Mucosa of gallbladder (tissue), 1 donor: ENCODE results near the gene C1orf105. TPM values are rescaled to one million over a fixed set of nuclear protein-coding genes. Genes with fewer than 3 reads are reported as not detected.
A peak's percentile ranks its signal among the peaks of the same experiment; 100 is the strongest.

Source experiments
- DNase-seq: peaks from one replicate; pipeline ENCODE4 v3.0.0-alpha.2; 2020; ENCODE audit warnings: low spot score
- total RNA-seq: library from RNA; stranded (reverse); gene quantifications from one replicate; pipeline ENCODE4 v1.2.1, GENCODE V29; 2021
- donor health status: DM: no; HTN: no; CAD: no.

Gene C1orf105
- total RNA-seq, 1 donor from 2014 or later, result not detected

GRCh38 chr1:172457479-172458130 lies 37.1 kb downstream of the C1orf105 start:
- DNase-seq, result no peak

- DNase-seq, result no peak
Observed at GRCh38 chr1:172460177-172460576, 39.7 kb downstream of the C1orf105 start.

- DNase-seq, result no peak
Observed at GRCh38 chr1:172460887-172461315, 40.4 kb downstream of the C1orf105 start.

- DNase-seq, result no peak
Observed at GRCh38 chr1:172465617-172466016, 45.1 kb downstream of the C1orf105 start.

GRCh38 chr1:172466795-172467407 lies 46.4 kb downstream of the C1orf105 start:
- DNase-seq, result peak; percentile 20

- DNase-seq, result no peak
Observed at GRCh38 chr1:172467446-172467845, 47.0 kb downstream of the C1orf105 start.

GRCh38 chr1:172468296-172468695 lies 47.8 kb downstream of the C1orf105 start:
- no peak for DNase-seq

GRCh38 chr1:172469717-172470116 lies 49.2 kb downstream of the C1orf105 start:
- no peak for DNase-seq

GRCh38 chr1:172470149-172470548 lies 49.7 kb downstream of the C1orf105 start:
- peak; percentile 16 for DNase-seq

GRCh38 chr1:172471666-172472065 lies 51.2 kb downstream of the C1orf105 start:
- no peak for DNase-seq

- DNase-seq, result no peak
Observed at GRCh38 chr1:172472495-172472894, 52.0 kb downstream of the C1orf105 start.

- no peak for DNase-seq
Observed at GRCh38 chr1:172473302-172473701, 52.8 kb downstream of the C1orf105 start.

GRCh38 chr1:172473842-172474241 lies 53.4 kb downstream of the C1orf105 start:
- no peak for DNase-seq

- no peak for DNase-seq
Observed at GRCh38 chr1:172476218-172476811, 55.8 kb downstream of the C1orf105 start.

- no peak for DNase-seq
Observed at GRCh38 chr1:172477216-172477615, 56.7 kb downstream of the C1orf105 start.

GRCh38 chr1:172477741-172478140 lies 57.3 kb downstream of the C1orf105 start:
- no peak for DNase-seq

- DNase-seq, result no peak
Observed at GRCh38 chr1:172478485-172478884, 58.0 kb downstream of the C1orf105 start.

GRCh38 chr1:172480431-172480830 lies 59.9 kb downstream of the C1orf105 start:
- DNase-seq, result no peak

- no peak for DNase-seq
Observed at GRCh38 chr1:172482044-172482443, 61.6 kb downstream of the C1orf105 start.

GRCh38 chr1:172483448-172483847 lies 63.0 kb downstream of the C1orf105 start:
- DNase-seq, result no peak

- DNase-seq, result no peak
Observed at GRCh38 chr1:172484252-172484651, 63.8 kb downstream of the C1orf105 start.

- DNase-seq, result no peak
Observed at GRCh38 chr1:172485626-172486025, 65.1 kb downstream of the C1orf105 start.

GRCh38 chr1:172486805-172487454 lies 66.4 kb downstream of the C1orf105 start:
- no peak for DNase-seq
